ENCODE results near the gene FAM13A.

DNA sequence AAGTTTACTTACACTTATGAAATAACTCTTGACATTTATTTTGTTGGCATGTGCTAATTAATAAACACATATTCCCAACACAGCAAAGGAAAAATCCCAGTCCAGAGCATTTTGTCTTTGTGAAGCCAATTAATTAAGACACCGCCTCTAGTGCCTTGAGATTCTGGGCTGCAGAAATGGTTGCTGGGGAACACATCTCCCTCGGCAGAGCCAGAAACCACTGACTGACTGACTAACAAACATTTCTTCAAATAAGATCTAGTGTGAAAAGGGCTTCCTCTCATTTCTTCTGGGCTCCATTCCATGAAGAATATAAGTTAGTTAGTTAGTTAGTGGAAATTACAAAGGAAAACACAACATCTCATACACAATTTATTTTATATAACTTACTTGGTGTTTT lies 331.0 kb downstream of the FAM13A start:
- TF ChIP-seq CTCF (IDR thresholded peaks at IDR 0.05): no peak
- no peak for TF ChIP-seq POLR2A (IDR thresholded peaks at IDR 0.05)
